GM19239 (cell line): Measurements from ENCODE around the gene TOP1.
A peak's percentile ranks its signal among the peaks of the same experiment; 100 is the strongest.

Experiments
- DNase-seq: peaks from one replicate; pipeline ENCODE4 v3.0.0; 2011; ENCODE audit warnings: low spot score; ENCODE audit not compliant: insufficient read length
- FAIRE-seq: peaks from 2 replicates; lab custom pipeline; 2011; peaks lifted over from hg19 to GRCh38; lab: Jason Lieb, UNC

Gene TOP1

GRCh38 chr20:41028359-41029149 lies at the start of gene TOP1:
Gene TOP1, plus strand, starts transcription at chr20:41028822. Its CDS starts 246 bp downstream, at chr20:41029068.
- FAIRE-seq (peak; percentile 98), DNase-seq (peak; percentile 98)

GRCh38 chr20:40979247-40979646 lies 49.4 kb upstream of the TOP1 start:
- DNase-seq (no peak), FAIRE-seq (no peak)

- DNase-seq (no peak), FAIRE-seq (no peak)
Observed at GRCh38 chr20:40980106-40980827, 48.4 kb upstream of the TOP1 start.

GRCh38 chr20:40980828-40981310 lies 47.8 kb upstream of the TOP1 start:
- DNase-seq (no peak), FAIRE-seq (no peak)

- FAIRE-seq = no peak
- no peak for DNase-seq
Observed at GRCh38 chr20:40982415-40983145, 46.0 kb upstream of the TOP1 start.

GRCh38 chr20:40983898-40984297 lies 44.7 kb upstream of the TOP1 start:
- no peak for DNase-seq
- FAIRE-seq = no peak

GRCh38 chr20:40984496-40984895 lies 44.1 kb upstream of the TOP1 start:
- no peak for FAIRE-seq
- DNase-seq = no peak

GRCh38 chr20:40986774-40987173 lies 41.8 kb upstream of the TOP1 start:
- no peak for FAIRE-seq
- DNase-seq = no peak

GRCh38 chr20:40990542-40991120 lies 38.0 kb upstream of the TOP1 start:
- peak; percentile 54 for DNase-seq
- FAIRE-seq = peak; percentile 95

GRCh38 chr20:40991181-40991889 lies 37.3 kb upstream of the TOP1 start:
- DNase-seq = peak; percentile 72

GRCh38 chr20:40992349-40993113 lies 36.1 kb upstream of the TOP1 start:
- no peak for FAIRE-seq
- no peak for DNase-seq

More at GRCh38 chr20:40991181-40991889, 37.3 kb upstream of the TOP1 start:
- FAIRE-seq = peak; percentile 97

- DNase-seq = no peak
- FAIRE-seq = no peak
Observed at GRCh38 chr20:40993794-40994540, 34.7 kb upstream of the TOP1 start.

- DNase-seq = no peak
- FAIRE-seq = no peak
Observed at GRCh38 chr20:40996326-40996725, 32.3 kb upstream of the TOP1 start.

GRCh38 chr20:40997116-40997515 lies 31.5 kb upstream of the TOP1 start:
- DNase-seq = no peak
- no peak for FAIRE-seq

GRCh38 chr20:40999841-41000240 lies 28.8 kb upstream of the TOP1 start:
- no peak for FAIRE-seq
- DNase-seq = no peak

GRCh38 chr20:41000628-41001027 lies 28.0 kb upstream of the TOP1 start:
- FAIRE-seq (no peak), DNase-seq (no peak)

GRCh38 chr20:41001497-41001896 lies 27.1 kb upstream of the TOP1 start:
- DNase-seq (no peak), FAIRE-seq (no peak)

GRCh38 chr20:41002842-41003142 lies 25.8 kb upstream of the TOP1 start:
- DNase-seq (no peak), FAIRE-seq (no peak)
